H4 (cell line): ENCODE measurements around the gene KLHL4. TPM values are rescaled to one million over a fixed set of nuclear protein-coding genes. Genes with fewer than 3 reads are reported as not detected.
A peak's percentile ranks its signal among the peaks of the same experiment; 100 is the strongest.
"Not testable (repeated sequence)": the region's sequence is repeated elsewhere in the genome, so short reads cannot be mapped to it uniquely, and the experiment has no call there.

Experiments used
- DNase-seq: peaks from one replicate; pipeline ENCODE4 v3.0.0-alpha.2; 2015; ENCODE audit warnings: low spot score
- total RNA-seq: library from RNA; depleted of rRNA; stranded (reverse); fragments of >200 nt; shearing (Covaris generic); gene quantifications from 2 replicates; pipeline ENCODE4 v1.2.3, GENCODE V29; 2014

KLHL4 gene
- total RNA-seq, 1 experiment from 2014 or later, result 19.4 TPM

GRCh38 chrX:87663421-87663820 is 145.8 kb downstream of the KLHL4 start:
- no peak for DNase-seq

- DNase-seq, result peak; percentile 15
Observed at GRCh38 chrX:87664381-87664780, 146.8 kb downstream of the KLHL4 start.

- no peak for DNase-seq
Observed at GRCh38 chrX:87679849-87680248, 162.2 kb downstream of the KLHL4 start.

GRCh38 chrX:87687703-87688102 is 170.1 kb downstream of the KLHL4 start:
- DNase-seq, result no peak

- not testable (repeated sequence) for DNase-seq
Observed at GRCh38 chrX:87688113-87688748, 170.6 kb downstream of the KLHL4 start.

GRCh38 chrX:87689218-87689617 is 171.6 kb downstream of the KLHL4 start:
- DNase-seq, result not testable (repeated sequence)

GRCh38 chrX:87693204-87693603 is 175.6 kb downstream of the KLHL4 start:
- no peak for DNase-seq

GRCh38 chrX:87697409-87697808 is 179.8 kb downstream of the KLHL4 start:
- no peak for DNase-seq

GRCh38 chrX:87702795-87703194 is 185.2 kb downstream of the KLHL4 start:
- peak; percentile 5 for DNase-seq

- not testable (repeated sequence) for DNase-seq
Observed at GRCh38 chrX:87703469-87703868, 185.9 kb downstream of the KLHL4 start.

- DNase-seq, result no peak
Observed at GRCh38 chrX:87706134-87706533, 188.5 kb downstream of the KLHL4 start.

GRCh38 chrX:87710580-87710979 is 193.0 kb downstream of the KLHL4 start:
- no peak for DNase-seq
